ENCODE data around the gene BCAR1.
"Not testable (repeated sequence)": the region's sequence is repeated elsewhere in the genome, so short reads cannot be mapped to it uniquely, and the experiment has no call there.

BCAR1 gene

DNA sequence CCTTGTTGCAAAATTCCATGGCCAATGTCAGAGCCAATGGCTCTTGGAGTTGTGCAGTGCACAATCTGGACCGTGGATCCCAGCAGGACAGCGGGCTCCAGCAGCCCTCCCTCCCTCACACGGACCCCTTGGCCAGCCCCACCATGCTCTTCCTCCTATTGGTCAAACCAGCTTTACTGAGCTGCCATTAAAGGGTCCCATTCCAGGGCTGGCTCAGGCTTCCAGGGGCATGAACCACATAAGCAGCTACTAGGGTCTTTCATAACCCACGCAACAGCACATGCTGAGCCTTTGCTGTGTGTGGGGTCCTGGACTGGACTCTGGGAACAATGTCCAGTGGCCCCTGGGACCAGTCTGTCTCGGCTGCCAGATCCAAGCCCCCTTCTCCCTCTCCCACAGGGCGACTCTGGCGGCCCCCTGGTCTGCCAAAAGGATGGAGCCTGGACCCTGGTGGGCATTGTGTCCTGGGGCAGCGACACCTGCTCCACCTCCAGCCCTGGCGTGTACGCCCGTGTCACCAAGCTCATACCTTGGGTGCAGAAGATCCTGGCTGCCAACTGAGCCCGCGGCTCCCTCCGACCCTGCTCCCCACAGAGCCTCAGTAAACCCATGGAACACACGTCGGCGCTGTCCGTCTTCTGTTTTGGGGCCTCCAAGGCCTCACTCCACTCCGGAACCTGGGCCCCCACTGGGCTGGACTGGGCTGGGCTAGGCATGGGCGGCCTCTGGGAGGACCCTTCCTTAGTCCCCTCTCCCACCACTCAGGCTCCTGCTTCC is 26.9 kb downstream of the BCAR1 start:
- DNase-seq (ENCODE audit: low read depth in 2 of 2), result no peak

DNA sequence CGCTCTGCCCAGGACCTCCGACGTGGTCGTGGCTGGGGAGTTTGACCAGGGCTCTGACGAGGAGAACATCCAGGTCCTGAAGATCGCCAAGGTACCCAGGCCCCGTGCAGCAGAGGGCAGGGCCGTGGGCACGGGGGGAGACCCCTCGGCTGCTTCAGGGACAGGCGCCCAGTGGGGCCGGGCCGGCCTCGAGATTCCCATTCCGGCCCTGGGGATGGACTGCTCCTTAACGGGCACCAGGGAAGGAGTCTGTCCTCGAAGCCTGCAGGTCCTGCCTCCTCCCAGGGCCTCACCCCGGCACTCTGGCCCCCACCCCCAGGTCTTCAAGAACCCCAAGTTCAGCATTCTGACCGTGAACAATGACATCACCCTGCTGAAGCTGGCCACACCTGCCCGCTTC is 28.3 kb downstream of the BCAR1 start:
- not testable (repeated sequence) for DNase-seq (ENCODE audit: low read depth in 2 of 2)

DNA sequence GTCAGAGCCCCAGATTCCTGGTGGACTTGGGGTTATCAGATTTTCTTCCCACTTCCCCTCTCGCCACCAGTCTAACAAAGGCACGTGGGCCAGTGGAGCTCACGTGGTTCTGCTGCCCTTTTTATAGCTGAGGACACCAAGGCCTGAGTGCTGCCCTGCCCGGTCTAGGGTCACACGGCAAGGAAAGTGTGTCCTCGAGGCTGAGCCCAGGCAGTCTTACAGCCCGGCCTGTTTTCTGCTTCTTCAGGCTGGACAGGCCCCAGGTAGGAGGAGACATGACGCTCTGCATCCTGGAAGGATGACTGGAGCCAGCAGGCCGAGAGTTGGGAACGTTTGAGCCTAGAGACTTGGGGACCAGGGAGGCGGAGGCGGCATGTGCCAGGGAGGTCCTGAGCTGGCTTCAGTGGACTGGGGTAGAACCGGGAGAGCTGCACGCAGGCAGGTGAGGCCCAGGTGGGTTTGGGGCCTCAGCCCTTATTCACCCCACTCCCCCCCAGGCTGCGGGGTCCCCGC is 29.1 kb downstream of the BCAR1 start:
- no peak for DNase-seq (ENCODE audit: low read depth in 2 of 2)

DNA sequence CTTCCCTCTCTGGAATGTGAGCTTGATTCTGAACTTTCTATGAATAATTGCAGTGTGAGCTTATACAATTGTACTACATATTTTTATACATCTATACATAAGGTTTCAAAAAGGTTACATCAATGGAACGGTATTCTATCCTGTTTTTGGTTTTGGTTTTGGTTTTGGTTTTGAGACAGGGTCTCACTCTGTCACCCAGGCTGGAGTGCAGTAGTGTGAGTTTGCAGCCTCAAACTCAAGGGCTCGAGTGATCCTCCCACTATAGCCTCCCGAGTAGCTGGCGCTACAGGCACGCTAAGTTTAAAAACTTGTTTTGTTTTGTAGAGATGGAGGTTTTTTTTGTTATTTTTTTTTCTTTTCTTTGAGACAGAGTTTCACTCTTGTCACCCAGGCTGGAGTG is 31.6 kb downstream of the BCAR1 start:
- no peak for DNase-seq (ENCODE audit: low read depth in 2 of 2)

DNA sequence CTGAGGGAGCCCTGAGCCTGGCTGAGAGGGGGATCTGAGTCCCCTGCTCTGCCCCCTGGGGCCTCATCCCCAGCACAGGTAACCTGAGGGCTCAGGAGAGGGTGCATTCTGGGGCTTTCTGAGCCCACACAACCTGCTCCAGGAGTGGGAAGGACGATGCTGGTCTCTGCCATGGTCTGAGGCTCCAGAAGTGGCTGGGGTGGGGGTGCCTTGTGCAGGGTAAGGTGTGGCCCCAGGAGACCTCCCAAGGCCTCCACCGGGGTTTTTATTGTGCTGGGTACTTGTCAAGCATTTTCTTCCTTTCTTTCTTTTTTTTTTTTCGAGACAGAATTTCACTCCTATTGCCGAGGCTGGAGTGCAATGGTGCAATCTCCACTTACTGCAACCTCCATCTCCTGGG is 32.3 kb downstream of the BCAR1 start:
- DNase-seq (ENCODE audit: low read depth in 2 of 2), result no peak

DNA sequence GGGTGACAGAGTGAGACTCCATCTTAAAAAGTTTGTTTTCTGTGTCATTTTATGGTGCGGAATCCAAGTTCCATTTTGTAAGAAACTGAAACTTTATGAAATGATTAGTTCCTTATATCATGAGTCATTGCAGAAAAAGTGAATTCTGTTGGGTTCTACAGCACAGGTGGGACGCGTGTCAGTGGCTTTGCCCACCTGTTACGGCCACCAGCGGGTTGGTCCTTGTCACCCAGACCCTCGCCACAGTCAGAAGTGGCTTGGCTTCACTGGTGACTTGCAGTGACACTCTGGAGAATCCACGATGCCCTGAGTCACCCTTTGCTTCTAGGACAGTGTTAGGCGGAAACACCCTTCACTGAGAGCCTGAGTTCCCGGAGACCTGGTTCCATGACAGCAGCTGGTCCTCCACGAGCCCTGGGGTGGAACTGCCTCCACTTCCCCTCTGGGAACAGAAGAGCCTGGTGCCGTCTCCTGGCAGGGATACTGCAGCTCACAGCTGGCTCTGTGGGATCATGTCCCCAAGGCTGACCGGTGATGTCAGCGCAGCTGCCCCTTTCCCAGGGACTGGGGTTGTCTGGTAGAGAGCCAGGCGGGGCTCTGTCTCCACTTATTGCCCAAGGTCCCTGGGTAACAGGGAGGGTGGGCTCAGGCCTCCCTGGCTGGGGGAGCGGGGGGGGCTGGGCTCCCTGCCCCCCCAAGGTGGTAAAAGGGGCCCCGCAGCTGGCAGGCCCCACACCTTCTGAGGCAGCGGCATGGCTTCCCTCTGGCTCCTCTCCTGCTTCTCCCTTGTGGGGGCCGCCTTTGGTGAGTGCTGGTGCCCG is 33.0 kb downstream of the BCAR1 start, which contains the start of gene CTRB1:
CTRB1 (plus strand) TSS at position 733 of the 821 bp plus-strand sequence; CDS start at position 753, 20 bp downstream.
- DNase-seq (ENCODE audit: low read depth in 2 of 2), result peak in 1 of 2 donors; percentile 15

DNA sequence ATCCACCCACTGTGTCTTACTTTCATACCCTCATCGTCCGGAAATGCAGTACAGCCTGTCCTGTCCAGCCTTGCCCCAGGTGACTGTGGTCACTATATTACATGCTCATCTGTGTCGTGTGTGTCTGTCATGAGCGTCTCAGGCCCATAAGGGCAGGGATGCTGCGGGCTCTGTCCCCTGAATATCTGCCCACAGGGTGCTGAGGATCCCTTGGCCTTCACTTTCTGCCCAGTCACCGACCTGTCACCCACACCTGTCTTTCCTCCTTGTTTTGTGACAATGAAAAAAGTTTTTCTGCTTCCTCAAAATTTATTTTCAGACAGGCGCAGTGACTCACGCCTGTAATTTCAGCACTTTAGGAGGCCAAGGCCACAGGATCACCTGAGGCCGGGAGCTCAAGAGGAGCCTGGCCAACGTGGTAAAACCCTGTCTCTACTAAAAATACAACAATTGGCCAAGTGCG is 34.0 kb downstream of the BCAR1 start:
- DNase-seq (ENCODE audit: low read depth in 2 of 2), result no peak

DNA sequence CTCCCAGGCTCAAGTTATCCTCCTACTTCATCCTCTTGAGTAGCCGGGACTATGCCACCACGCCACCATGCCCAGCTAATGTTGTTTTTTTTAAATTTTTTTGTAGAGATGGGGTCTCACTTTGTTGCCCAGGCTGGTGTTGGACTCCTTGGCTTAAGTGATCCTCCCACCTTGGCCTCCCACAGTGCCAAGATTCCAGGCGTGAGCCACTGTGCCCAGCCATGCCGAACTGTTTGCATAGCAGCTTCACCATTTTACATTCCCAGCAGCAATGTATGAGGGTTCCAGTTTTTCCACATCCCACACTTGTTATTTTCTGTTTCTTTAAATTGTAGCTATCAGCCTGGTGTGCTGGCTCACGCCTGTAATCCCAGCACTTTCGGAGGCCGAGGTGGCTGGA is 34.8 kb downstream of the BCAR1 start:
- no peak for DNase-seq (ENCODE audit: low read depth in 2 of 2)

DNA sequence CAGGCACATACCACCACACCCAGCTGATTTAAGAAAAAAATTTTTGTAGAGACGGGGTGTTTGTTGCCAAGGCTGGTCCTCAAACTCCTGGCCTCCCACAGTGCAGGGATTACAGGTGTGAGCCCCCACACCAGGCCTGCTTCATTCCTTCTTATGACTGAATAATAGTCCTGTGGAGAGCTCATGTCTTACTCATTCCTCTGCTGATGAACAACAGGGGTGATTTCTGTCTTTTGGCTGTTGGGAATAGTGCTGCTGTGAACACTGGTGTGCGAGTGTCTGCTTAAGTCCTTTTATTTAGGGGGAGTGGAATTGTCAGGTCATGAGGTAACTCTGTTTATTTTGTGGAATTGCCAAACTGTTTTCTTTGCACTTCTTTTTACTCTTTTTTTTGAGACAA is 35.3 kb downstream of the BCAR1 start:
- no peak for DNase-seq (ENCODE audit: low read depth in 2 of 2)

DNA sequence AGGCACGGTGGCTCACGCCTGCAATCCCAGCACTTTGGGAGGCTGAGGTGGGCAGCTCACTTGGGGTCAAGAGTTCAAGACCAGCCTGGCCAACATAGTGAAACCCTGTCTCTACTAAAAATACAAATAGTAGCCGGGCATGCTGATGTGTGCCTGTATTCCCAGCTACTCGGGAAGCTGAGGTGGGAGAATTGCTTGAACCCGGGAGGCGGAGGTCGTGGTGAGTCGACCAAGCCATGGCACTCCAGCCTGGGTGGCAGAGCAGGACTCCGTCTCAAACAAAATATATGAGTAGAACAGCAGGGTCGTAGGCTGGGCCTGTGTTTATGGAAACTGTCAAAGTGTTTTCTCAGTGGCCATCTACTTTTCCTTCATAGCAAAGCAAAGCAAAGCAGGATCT is 40.1 kb downstream of the BCAR1 start:
- DNase-seq (ENCODE audit: low read depth in 2 of 2), result not testable (repeated sequence)

DNA sequence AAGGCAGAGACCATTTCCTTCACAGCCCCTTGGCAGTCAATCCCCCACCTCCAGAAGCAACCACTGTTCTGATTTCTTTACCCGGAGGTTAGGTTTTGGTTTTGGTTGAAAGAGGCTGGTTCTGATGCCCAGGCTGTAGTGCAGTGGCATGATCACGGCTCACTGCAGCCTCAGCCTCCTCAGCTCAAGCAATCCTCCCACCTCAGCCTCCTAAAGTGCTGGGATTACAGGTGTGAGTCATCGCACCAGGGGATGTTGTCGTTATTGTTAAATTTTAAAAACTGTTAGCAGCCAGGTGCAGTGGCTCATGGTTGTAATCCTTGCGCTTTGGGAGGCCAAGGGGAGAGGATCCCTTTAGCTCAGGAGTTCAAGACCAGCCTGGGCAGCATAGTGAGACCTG is 41.5 kb downstream of the BCAR1 start:
- DNase-seq (ENCODE audit: low read depth in 2 of 2), result no peak

DNA sequence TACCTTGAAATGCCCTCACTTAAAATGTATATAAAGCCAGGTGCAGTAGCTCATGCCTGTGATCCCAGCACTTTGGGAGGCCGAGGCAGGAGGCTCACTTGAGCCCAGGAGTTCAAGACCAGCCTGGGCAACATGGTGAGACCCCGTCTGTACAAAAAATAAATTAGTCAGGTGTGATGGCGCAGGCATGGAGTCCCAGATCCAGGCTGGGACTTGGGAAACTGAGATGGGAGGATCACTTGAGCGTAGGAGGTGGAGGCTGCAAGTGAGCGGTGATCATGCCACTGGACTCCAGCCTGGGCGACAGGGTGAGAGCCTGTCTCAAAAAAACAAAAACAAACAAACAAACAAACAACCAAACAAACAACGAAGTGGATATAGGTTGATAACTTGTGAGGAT is 41.9 kb downstream of the BCAR1 start:
- DNase-seq (ENCODE audit: low read depth in 2 of 2), result not testable (repeated sequence)

DNA sequence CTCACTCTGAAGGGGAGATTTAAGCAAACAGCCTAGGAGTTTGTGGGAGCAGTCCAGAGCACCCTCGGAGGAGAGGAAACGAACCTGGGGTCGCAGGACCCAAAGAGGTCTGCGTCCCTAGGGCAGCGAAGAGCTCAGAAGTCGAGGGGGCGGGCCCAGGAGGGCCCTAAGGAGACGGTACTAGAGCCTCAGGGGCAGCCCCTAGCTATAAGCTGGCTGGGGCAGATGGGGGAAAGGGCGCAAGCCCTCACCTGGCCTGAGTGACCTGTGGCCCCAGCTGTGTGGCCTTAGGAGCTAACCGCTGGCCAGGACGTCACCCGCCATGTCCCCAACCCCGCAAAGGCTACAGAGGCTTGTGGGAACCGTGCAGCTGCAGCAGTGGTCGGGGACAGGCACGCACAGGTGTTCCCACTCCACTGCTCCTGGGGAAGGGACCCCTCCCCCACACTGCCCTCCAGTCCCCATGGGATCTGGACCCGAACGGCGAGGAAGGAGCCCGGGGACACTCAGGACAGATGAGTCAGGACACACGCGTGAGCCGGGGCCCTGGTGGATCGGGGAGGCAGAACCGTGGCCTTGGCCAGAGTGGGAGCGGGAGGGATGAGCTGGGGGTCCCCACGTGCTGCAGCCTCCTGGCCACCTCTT is 42.4 kb downstream of the BCAR1 start:
- DNase-seq (ENCODE audit: low read depth in 2 of 2), result no peak

DNA sequence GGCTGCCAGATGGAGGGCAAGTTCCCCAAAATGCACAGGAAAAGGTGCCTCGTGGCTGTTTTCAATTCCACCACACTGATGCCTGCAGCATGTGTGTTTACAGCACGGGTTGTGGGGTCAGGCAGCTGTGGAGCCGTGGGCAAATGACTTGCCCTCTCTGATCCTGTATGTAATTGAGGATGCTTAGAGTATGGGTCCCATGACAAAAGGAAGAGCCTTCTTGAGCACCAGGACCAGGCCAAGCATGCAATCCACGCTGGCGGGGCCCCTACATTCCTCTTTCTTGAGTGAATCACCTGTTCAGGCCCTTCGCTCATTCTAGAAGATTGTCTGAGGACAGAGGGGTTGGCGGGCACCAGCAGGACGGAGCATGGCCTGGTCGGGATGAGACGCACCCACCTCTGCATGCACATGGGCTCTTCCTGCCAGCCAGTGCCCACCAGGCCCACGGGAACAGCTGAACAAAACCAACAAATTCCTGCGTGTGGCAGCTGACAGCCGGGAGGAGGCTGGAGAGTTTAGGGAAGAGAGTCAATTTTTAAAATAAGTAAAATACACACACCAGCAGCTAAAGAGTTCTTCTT is 43.1 kb downstream of the BCAR1 start:
- no peak for DNase-seq (ENCODE audit: low read depth in 2 of 2)

DNA sequence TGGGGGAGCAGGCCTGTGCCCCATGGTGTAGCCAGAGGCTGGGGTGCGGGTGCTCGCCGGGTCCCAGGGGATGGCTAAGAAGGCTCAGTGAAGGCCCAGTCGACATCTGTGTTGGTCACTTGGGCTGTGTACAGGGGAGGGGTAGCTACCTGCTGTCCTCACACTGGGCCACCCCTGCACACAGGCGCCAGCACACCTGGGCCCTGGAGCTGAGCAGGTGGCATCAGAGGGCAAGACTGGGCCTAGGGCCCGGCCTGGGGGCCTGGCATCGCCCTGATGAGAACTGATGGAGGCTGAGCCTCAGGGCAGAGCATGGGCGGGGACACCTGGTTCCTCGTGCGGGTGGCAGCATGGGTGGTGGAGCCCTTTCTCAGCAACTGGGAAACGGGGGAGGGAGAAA is 43.6 kb downstream of the BCAR1 start:
- DNase-seq (ENCODE audit: low read depth in 2 of 2), result no peak

DNA sequence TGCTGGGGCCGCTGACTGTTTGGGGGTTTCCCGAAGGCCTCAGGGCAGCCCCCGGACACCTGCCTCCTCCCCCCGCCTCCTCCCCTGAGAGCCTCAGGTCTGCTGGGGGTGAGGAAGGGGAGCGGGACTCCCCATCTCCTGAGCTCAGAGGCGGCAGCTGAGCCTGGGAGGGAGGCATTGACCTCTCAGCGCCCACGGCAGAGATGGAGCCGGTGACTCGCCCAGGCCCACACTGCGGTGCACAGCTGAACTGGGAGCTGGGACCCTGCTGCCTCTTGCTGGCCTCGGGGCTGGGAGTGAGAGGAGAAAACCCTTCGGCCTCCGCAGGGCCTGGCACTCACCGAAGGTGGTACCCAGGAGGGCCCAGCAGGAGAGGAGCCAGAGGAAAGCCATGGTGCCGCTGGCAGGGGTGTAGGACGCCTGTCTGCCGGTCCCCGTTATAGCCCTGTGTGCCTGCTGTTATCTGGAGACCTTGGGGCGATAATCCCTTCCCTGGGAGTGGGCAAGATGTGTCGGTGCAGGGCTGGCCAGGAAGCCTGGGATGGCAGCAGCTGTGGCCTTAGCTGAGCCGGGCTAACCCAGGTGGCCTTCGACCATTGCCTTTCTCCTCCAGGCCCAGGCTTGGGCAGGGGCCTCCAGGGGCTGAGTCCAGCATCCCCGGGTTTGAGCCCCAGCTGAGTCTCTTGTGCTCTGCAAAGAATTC is 44.5 kb downstream of the BCAR1 start, which contains the start of gene CTRB2:
CTRB2 (minus strand) TSS at position 413 of the 703 bp plus-strand sequence; CDS start at position 393, 20 bp downstream.
- DNase-seq (ENCODE audit: low read depth in 2 of 2), result no peak

DNA sequence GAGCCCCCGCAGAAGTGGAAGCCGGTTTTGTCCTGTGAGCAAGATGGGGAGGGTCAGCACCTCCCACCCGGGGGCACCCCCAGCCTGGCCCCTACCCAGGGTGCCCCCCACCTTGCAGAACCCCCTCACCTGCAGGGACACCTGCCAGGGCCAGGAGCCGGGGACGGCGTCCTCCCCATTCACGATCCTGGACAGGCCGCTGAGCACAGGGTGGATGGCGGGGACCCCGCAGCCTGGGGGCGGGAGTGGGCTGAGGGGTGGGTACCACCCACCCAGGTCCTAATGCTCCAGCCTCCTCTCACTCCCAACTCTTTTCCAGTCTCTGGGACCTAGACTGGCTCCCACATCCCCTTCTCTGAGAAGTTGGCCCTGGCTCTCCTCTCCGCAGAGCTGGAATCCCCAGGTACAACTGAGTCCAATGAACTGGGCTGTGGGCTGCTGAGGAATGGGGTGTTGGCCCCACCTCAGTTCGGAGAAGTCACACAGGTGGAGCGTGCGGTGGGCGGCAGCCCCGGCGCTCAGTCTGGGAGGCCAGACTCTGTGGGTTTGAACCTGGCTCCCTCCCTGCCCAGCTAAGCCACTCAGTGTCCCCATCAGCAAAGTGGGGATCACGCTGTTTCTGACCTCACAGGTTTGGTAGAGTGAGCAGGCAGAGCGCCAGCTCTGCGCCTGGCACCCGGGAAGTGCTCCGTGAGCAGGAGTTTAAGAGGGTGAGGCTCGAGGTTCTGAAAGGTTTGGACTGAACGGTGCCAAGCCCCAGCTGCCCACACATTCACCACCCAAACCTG is 45.3 kb downstream of the BCAR1 start:
- not testable (repeated sequence) for DNase-seq (ENCODE audit: low read depth in 2 of 2)

DNA sequence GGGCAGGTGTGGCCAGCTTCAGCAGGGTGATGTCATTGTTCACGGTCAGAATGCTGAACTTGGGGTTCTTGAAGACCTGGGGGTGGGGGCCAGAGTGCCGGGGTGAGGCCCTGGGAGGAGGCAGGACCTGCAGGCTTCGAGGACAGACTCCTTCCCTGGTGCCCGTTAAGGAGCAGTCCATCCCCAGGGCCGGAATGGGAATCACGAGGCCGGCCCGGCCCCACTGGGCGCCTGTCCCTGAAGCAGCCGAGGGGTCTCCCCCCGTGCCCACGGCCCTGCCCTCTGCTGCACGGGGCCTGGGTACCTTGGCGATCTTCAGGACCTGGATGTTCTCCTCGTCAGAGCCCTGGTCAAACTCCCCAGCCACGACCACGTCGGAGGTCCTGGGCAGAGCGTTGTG is 46.0 kb downstream of the BCAR1 start:
- not testable (repeated sequence) for DNase-seq (ENCODE audit: low read depth in 2 of 2)

DNA sequence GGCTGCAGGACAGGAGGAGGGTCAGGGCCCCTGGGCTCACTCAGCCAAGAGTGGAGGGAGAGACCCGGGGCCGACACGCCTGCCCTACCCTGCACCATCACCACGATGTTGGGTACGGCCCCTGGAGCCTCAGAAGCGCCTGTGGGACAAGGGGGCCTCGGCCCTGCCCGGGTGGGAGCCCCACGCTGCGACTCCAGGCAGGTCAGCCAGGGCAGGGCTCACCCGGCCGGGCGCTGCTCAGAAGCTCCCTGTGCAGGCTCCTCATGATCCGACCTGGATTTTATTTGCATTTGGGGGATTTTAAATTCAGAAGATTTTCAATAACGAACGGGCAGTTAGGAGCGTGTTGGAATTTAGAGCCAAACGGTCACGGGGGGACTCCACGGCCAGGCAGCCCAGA is 46.5 kb downstream of the BCAR1 start:
- DNase-seq (ENCODE audit: low read depth in 2 of 2), result not testable (repeated sequence)

DNA sequence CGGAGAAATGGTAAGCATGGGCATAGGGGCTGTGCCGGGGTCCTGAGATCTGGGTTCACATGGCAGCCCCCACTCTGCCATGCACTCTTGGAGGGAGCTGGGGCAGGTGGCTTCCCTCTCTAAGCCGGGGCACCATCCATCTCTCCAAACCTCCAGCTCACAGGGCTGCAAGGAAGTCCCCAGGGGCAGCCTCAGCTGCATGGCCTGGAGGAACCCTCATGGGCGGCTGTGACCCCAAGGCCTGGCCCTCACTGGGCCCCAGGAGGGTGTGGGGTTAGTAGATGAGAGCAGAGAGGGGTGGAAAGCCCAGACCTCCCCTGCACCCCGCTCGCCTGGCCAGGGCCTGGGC is 47.0 kb downstream of the BCAR1 start:
- DNase-seq (ENCODE audit: low read depth in 2 of 2), result no peak

Measured in stimulated activated CD8-positive, alpha-beta memory T cell treated with anti-CD3 and anti-CD28 coated beads, Interleukin-15, amount 100 ng/mL, for 48 hours (primary cell).